IMR-90 (cell line): Measurements from ENCODE around the gene TUBGCP3. TPM values are rescaled to one million over a fixed set of nuclear protein-coding genes. Genes with fewer than 3 reads are reported as not detected.
A peak's percentile ranks its signal among the peaks of the same experiment; 100 is the strongest.

Experiments
- ATAC-seq: fragments of 200-7000 bp; cut with Tn5 transposase; 2 replicates; pipeline ENCODE4 v1.9.1; 2020; ENCODE audit warnings: low read depth, mild to moderate bottlenecking, moderate library complexity
- BruUV-seq: library from RNA; stranded (reverse); fragments of 400-500 nt; replicated peaks from 2 replicates; lab custom pipeline; 2021; lab: Mats Ljungman, UMichigan
- CTCF ChIA-PET: fragments of 300-600 bp; formaldehyde crosslinking; extraction: SDS; loops from one replicate; lab custom pipeline; 2021; ENCODE audit warnings: antibody characterized with exemption; lab: Yijun Ruan, JAX
- POLR2A ChIA-PET: fragments of 300-600 bp; sonication (Branson Sonifier 250); formaldehyde crosslinking; loops from one replicate; lab custom pipeline; 2022; ENCODE audit warnings: antibody characterized with exemption; ENCODE audit not compliant: unreplicated experiment; lab: Charles Lee
- DNase-seq: peaks from one replicate; pipeline ENCODE4 v3.0.0; 2013
- H2AFZ ChIP-seq: replicated peaks from 2 replicates; pipeline ENCODE3; 2013; ENCODE audit warnings: low read length, mild to moderate bottlenecking; ENCODE audit not compliant: poor library complexity
- H2AK5ac ChIP-seq: 2 replicates; pipeline ENCODE4 v1.6.1; 2013; ENCODE audit warnings: low read depth, low read length, inconsistent platforms
- H2AK9ac ChIP-seq: replicated peaks from 2 replicates; pipeline ENCODE3; 2013; ENCODE audit warnings: mild to moderate bottlenecking, low read depth, low read length, moderate library complexity; ENCODE audit not compliant: poor library complexity
- H2BK120ac ChIP-seq: 2 replicates; pipeline ENCODE4 v1.6.1; 2013; ENCODE audit warnings: low read depth, low read length, inconsistent platforms
- H2BK15ac ChIP-seq: 3 replicates; pipeline ENCODE4 v1.6.1; 2013; ENCODE audit warnings: low read depth, low read length, inconsistent platforms
- H2BK20ac ChIP-seq: 2 replicates; pipeline ENCODE4 v1.6.1; 2013; ENCODE audit warnings: low read depth, mild to moderate bottlenecking, inconsistent platforms, low read length, moderate library complexity
- H2BK5ac ChIP-seq: 2 replicates; pipeline ENCODE4 v1.6.1; 2013; ENCODE audit warnings: mild to moderate bottlenecking, low read depth, low read length, inconsistent platforms; ENCODE audit not compliant: poor library complexity, severe bottlenecking
- H3K14ac ChIP-seq: replicated peaks from 2 replicates; pipeline ENCODE4 v1.6.1; 2013; ENCODE audit warnings: low read depth, low read length, inconsistent platforms
- H3K18ac ChIP-seq: 2 replicates; pipeline ENCODE4 v1.6.1; 2013; ENCODE audit warnings: low read depth, low read length, control low read depth
- H3K23ac ChIP-seq: 2 replicates; pipeline ENCODE4 v1.6.1; 2013; ENCODE audit warnings: low read depth, low read length, inconsistent platforms
- H3K27ac ChIP-seq: 2 replicates; pipeline ENCODE4 v1.5.1; 2013; ENCODE audit warnings: mild to moderate bottlenecking, control low read depth, low read length; ENCODE audit not compliant: insufficient read depth
- H3K27me3 ChIP-seq: 2 replicates; pipeline ENCODE4 v1.6.1; 2013; ENCODE audit warnings: low read length; ENCODE audit not compliant: control insufficient read depth, insufficient read depth
- H3K36me3 ChIP-seq: 2 replicates; pipeline ENCODE4 v1.6.1; 2013; ENCODE audit warnings: low read length, mixed read lengths; ENCODE audit not compliant: control insufficient read depth, insufficient read depth
- H3K4ac ChIP-seq: 2 replicates; pipeline ENCODE4 v1.6.1; 2013; ENCODE audit warnings: low read depth, low read length, inconsistent platforms
- H3K4me1 ChIP-seq: 2 replicates; pipeline ENCODE4 v1.6.1; 2013; ENCODE audit warnings: low read length, mixed read lengths; ENCODE audit not compliant: control insufficient read depth, insufficient read depth
- H3K4me2 ChIP-seq: 2 replicates; pipeline ENCODE4 v1.6.1; 2013; ENCODE audit warnings: low read depth, mild to moderate bottlenecking, control low read depth, low read length, moderate library complexity
- H3K4me3 ChIP-seq: 2 replicates; pipeline ENCODE4 v1.5.1; 2013; ENCODE audit warnings: low read depth, mild to moderate bottlenecking, control low read depth, low read length, moderate library complexity; ENCODE audit not compliant: insufficient read depth
- H3K56ac ChIP-seq: 2 replicates; pipeline ENCODE4 v1.6.1; 2013; ENCODE audit warnings: low read length, inconsistent platforms; ENCODE audit not compliant: insufficient read depth; ENCODE audit errors: extremely low read depth
- H3K79me1 ChIP-seq, 2 experiments: 2 replicates each; pipeline ENCODE4 v1.6.1; 2013; ENCODE audit warnings: low read length in 2 of 2, inconsistent platforms in 1 of 2, low read depth in 1 of 2
- H3K9ac ChIP-seq: 2 replicates; pipeline ENCODE4 v1.6.1; 2013; ENCODE audit warnings: low read depth, low read length, control low read depth
- H3K9me1 ChIP-seq: 2 replicates; pipeline ENCODE4 v1.6.1; 2013; ENCODE audit warnings: low read length, inconsistent platforms; ENCODE audit not compliant: insufficient read depth
- H3K9me3 ChIP-seq: 2 replicates; pipeline ENCODE4 v1.6.1; 2013; ENCODE audit warnings: low read length; ENCODE audit not compliant: control insufficient read depth, insufficient read depth
- H4K20me1 ChIP-seq: 2 replicates; pipeline ENCODE4 v1.6.1; 2013; ENCODE audit warnings: low read length, inconsistent platforms; ENCODE audit not compliant: insufficient read depth
- H4K5ac ChIP-seq: 2 replicates; pipeline ENCODE4 v1.6.1; 2013; ENCODE audit warnings: mild to moderate bottlenecking, low read depth, low read length, control low read depth
- H4K8ac ChIP-seq, 2 experiments: 2 replicates each; pipeline ENCODE4 v1.6.1; 2013; ENCODE audit warnings: low read depth in 2 of 2, low read length in 2 of 2, control low read depth in 1 of 2, inconsistent platforms in 1 of 2
- H4K91ac ChIP-seq: 2 replicates; pipeline ENCODE4 v1.6.1; 2013; ENCODE audit warnings: low read depth, low read length, inconsistent platforms; ENCODE audit not compliant: insufficient read depth
- BHLHE40 ChIP-seq: fragments of 150-350 bp; IDR thresholded peaks from 2 replicates; pipeline ENCODE4 v1.6.1; 2016; ENCODE audit warnings: mild to moderate bottlenecking, low read depth, low read length
- CEBPB ChIP-seq: IDR thresholded peaks from 2 replicates; pipeline ENCODE4 v1.6.1; 2012; ENCODE audit warnings: low read depth, low read length, improper control_type of control experiment
- MAFK ChIP-seq: IDR thresholded peaks from 2 replicates; pipeline ENCODE4 v1.6.1; 2012; ENCODE audit warnings: low read depth, low read length, improper control_type of control experiment
- MAZ ChIP-seq: IDR thresholded peaks from 2 replicates; pipeline ENCODE4 v1.6.1; 2012; ENCODE audit warnings: low read depth, mild to moderate bottlenecking, low read length, improper control_type of control experiment, moderate library complexity, borderline replicate concordance
- RAD21 ChIP-seq: IDR thresholded peaks from 2 replicates; pipeline ENCODE4 v1.6.1; 2012; ENCODE audit warnings: low read length, improper control_type of control experiment
- RCOR1 ChIP-seq: IDR thresholded peaks from 2 replicates; pipeline ENCODE4 v1.6.1; 2012; ENCODE audit warnings: mild to moderate bottlenecking, low read length, improper control_type of control experiment; ENCODE audit not compliant: insufficient replicate concordance
- WGBS, 2 experiments: methylation state at CpG; one replicate each; pipeline versions ENCODE4 v1.1.5 to v1.1.7; 2013; ENCODE audit warnings: missing lambda C conversion rate in 2 of 2; ENCODE audit not compliant: insufficient read length in 1 of 2; ENCODE audit errors: extremely low coverage in 2 of 2; 5-methylcytosine and 5-hydroxymethylcytosine counted together
- dilution Hi-C: fragments of 300-500 bp; cut with HindIII; formaldehyde crosslinking; loops from one replicate; pipeline ENCODE4 v1.14.3; 2018; ENCODE audit warnings: low sequenced_read_pairs; ENCODE audit not compliant: unreplicated experiment
- in situ Hi-C: fragments of 300-500 bp; cut with MboI; formaldehyde crosslinking; loops from 3 replicates; pipeline ENCODE4 v1.14.3; 2019; ENCODE audit warnings: low sequenced_read_pairs, inconsistent platforms, mixed read lengths
- intact Hi-C: fragments of 100-400 bp; cut with micrococcal nuclease; formaldehyde crosslinking; loops from 2 replicates; pipeline ENCODE4 v1.10.0; 2022
- polyA plus RNA-seq, 3 experiments: library from polyadenylated mRNA; depleted of rRNA; stranded (reverse); fragments of >200 nt; gene quantifications; 2 replicates each; pipeline ENCODE4 v1.2.3, GENCODE V29; 2012; ENCODE audit warnings: low replicate concordance in 1 of 3
- total RNA-seq: library from RNA; depleted of rRNA; stranded (reverse); fragments of >200 nt; gene quantifications from 2 replicates; pipeline ENCODE4 v1.2.3, GENCODE V29; 2012
- TF ChIP-seq, protein P1 (sequence below): fragments of 150-350 bp; IDR thresholded peaks from 2 replicates; pipeline ENCODE4 v1.6.1; 2016; ENCODE audit warnings: low read depth, mild to moderate bottlenecking, low read length, moderate library complexity, borderline replicate concordance

TUBGCP3 gene
- total and polyA plus RNA-seq, 2 of the 4 experiments (the other 2 are of a cell fraction): 16.0 to 17.8 TPM

DNA sequence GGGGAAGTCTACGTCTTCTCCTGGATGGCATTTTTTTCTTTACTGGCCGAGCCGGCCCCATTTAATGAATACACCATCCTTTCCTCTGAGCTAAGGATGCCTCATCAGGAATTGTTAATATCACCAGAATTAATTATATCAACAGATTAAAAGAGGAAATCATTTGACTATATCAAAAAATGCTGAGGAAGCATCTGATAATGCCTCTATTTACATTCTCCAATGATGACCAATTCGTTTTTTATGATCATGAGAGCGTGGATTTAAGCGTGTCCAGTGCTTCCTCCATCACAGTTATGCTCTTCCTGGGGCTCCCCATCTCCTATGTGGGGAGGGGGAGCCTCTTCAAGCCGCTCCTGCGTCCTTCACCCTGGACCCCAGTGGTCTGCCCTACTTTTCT is 58.7 kb downstream of the TUBGCP3 start:
- Histone ChIP-seq H3K9me1 (peaks cover 4% of the 10 kb centered on the region; the same call in 1 of the 2 replicates), H2AFZ (no peak overlapping the region), H3K4me3 (no peak overlapping the region), H3K14ac (no peak overlapping the region), H2BK5ac (no peak overlapping the region), H4K20me1 (no peaks in the 10 kb centered on the region), H2AK9ac (no peak overlapping the region), H3K36me3 (peaks cover 11% of the 10 kb centered on the region), H3K4me2 (no peak overlapping the region), H2BK15ac (no peak overlapping the region), H3K27me3 (no peaks in the 10 kb centered on the region), H2BK120ac (no peak overlapping the region), H3K18ac (no peak overlapping the region), H3K27ac (no peak overlapping the region), H3K23ac (no peak overlapping the region), H2AK5ac (no peak overlapping the region), H4K8ac (no peak overlapping the region), H3K56ac (no peak overlapping the region), H3K4me1 (no peaks in the 10 kb centered on the region), H3K4ac (no peak overlapping the region), H3K9me3 (no peaks in the 10 kb centered on the region), H3K79me1 (peaks cover 8 to 14% of the 10 kb centered on the region in 2 experiments), H4K5ac (no peak overlapping the region), H3K9ac (no peak overlapping the region), H2BK20ac (no peak overlapping the region), H4K91ac (no peak overlapping the region)
- no CpG with 5 or more reads among the region's 8 CpGs for WGBS, 2 experiments
- dilution Hi-C loops (no loop called here), intact Hi-C loops (no loop called here), in situ Hi-C loops (no loop called here)
- no TSS peak for BruUV-seq
- ATAC-seq: no peak
- ChIA-PET CTCF (no interaction called here), POLR2A (no interaction called here)
- TF ChIP-seq RCOR1: no peak
- TF ChIP-seq BHLHE40: no peak
- TF ChIP-seq, protein P1, sequence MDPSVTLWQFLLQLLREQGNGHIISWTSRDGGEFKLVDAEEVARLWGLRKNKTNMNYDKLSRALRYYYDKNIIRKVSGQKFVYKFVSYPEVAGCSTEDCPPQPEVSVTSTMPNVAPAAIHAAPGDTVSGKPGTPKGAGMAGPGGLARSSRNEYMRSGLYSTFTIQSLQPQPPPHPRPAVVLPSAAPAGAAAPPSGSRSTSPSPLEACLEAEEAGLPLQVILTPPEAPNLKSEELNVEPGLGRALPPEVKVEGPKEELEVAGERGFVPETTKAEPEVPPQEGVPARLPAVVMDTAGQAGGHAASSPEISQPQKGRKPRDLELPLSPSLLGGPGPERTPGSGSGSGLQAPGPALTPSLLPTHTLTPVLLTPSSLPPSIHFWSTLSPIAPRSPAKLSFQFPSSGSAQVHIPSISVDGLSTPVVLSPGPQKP: no peak
- peak; percentile 58 for TF ChIP-seq MAFK
- TF ChIP-seq MAZ: no peak
- TF ChIP-seq CEBPB: no peak
- no peak for TF ChIP-seq RAD21
- DNase-seq: no peak
